Keratinocyte (primary cell): ENCODE data around the gene LHFPL3. TPM values are rescaled to one million over a fixed set of nuclear protein-coding genes. Genes with fewer than 3 reads are reported as not detected.

Experiments
- DNase-seq: peaks from one replicate; pipeline ENCODE4 v3.0.0-alpha.2; 2011; ENCODE audit warnings: low read depth, missing footprints, low spot score
- FAIRE-seq: peaks from 2 replicates; lab custom pipeline; 2011; peaks lifted over from hg19 to GRCh38; lab: Jason Lieb, UNC
- H2AFZ ChIP-seq: 2 replicates; pipeline ENCODE4 v1.6.0; 2012; ENCODE audit warnings: low read length, control low read depth, inconsistent platforms; ENCODE audit not compliant: control insufficient read depth
- H3K27ac ChIP-seq: 2 replicates; pipeline ENCODE4 v1.5.1; 2011; ENCODE audit warnings: low read length; ENCODE audit not compliant: control insufficient read depth, insufficient read depth
- H3K27me3 ChIP-seq: 3 replicates; pipeline ENCODE4 v1.6.0; 2011; ENCODE audit warnings: low read length; ENCODE audit not compliant: control insufficient read depth, insufficient read depth; ENCODE audit errors: extremely low read depth
- H3K36me3 ChIP-seq, 2 experiments: 2 replicates in 1 of 2; 3 replicates in 1 of 2; pipeline ENCODE4 v1.5.1; 2011; ENCODE audit warnings: low read length in 2 of 2, mild to moderate bottlenecking in 1 of 2; ENCODE audit not compliant: control insufficient read depth in 2 of 2, insufficient read depth in 2 of 2; ENCODE audit errors: extremely low read depth in 1 of 2
- H3K4me1 ChIP-seq: 3 replicates; pipeline ENCODE4 v1.5.1; 2011; ENCODE audit warnings: low read length; ENCODE audit not compliant: control insufficient read depth, insufficient read depth; ENCODE audit errors: extremely low read depth
- H3K4me2 ChIP-seq: 3 replicates; pipeline ENCODE4 v1.6.0; 2011; ENCODE audit warnings: low read depth, low read length; ENCODE audit not compliant: control insufficient read depth, insufficient read depth; ENCODE audit errors: extremely low read depth
- H3K4me3 ChIP-seq, 3 experiments: fragments of 200-600 bp in 1 of 3; sonication (generic) in 1 of 3; 2 replicates in 2 of 3; 3 replicates in 1 of 3; pipeline ENCODE4 v1.5.1; 2011 to 2016; ENCODE audit warnings: low read length in 3 of 3, mild to moderate bottlenecking in 3 of 3, control low read depth in 2 of 3, inconsistent platforms in 1 of 3, low read depth in 1 of 3, mixed read lengths in 1 of 3, mixed run types in 1 of 3, moderate library complexity in 1 of 3; ENCODE audit not compliant: control insufficient read depth in 2 of 3, insufficient read depth in 2 of 3; ENCODE audit errors: extremely low read depth in 1 of 3
- H3K79me2 ChIP-seq: 2 replicates; pipeline ENCODE4 v1.6.0; 2012; ENCODE audit warnings: low read length; ENCODE audit not compliant: control insufficient read depth, insufficient read depth
- H3K9ac ChIP-seq: 3 replicates; pipeline ENCODE4 v1.6.0; 2011; ENCODE audit warnings: low read length; ENCODE audit not compliant: control insufficient read depth, insufficient read depth; ENCODE audit errors: extremely low read depth
- H3K9me1 ChIP-seq: 3 replicates; pipeline ENCODE4 v1.6.0; 2011; ENCODE audit warnings: low read length; ENCODE audit not compliant: control insufficient read depth, insufficient read depth; ENCODE audit errors: extremely low read depth
- H3K9me3 ChIP-seq: 2 replicates; pipeline ENCODE4 v1.5.1; 2012; ENCODE audit warnings: low read depth, low read length; ENCODE audit not compliant: control insufficient read depth
- H4K20me1 ChIP-seq: 3 replicates; pipeline ENCODE4 v1.6.0; 2011; ENCODE audit warnings: low read length; ENCODE audit not compliant: control insufficient read depth, insufficient read depth; ENCODE audit errors: extremely low read depth
- EZH2 ChIP-seq: IDR thresholded peaks from one replicate; pipeline ENCODE4 v1.6.1; 2012; ENCODE audit warnings: inconsistent platforms, mild to moderate bottlenecking, low read length, moderate library complexity
- dilution Hi-C: fragments of 300-500 bp; cut with MboI; formaldehyde crosslinking; loops from one replicate; pipeline ENCODE4 v1.7.0; 2020; ENCODE audit warnings: low sequenced_read_pairs; ENCODE audit not compliant: extremely low pct_ligation_motif_present
- polyA plus RNA-seq, 5 experiments: library from polyadenylated mRNA; depleted of rRNA in 3 of 5; stranded (reverse) in 3 of 5; stranded (forward) in 1 of 5; unstranded in 1 of 5; fragments of >200 nt; gene quantifications; 1 replicate in 1 of 5; 2 replicates in 3 of 5; 3 replicates in 1 of 5; pipeline versions ENCODE4 v1.2.1 to v1.2.3, GENCODE V29; 2011 to 2012; ENCODE audit warnings: missing spikeins in 2 of 5, low read depth in 1 of 5, low replicate concordance in 1 of 5
- TF ChIP-seq, protein P1 (sequence below), 3 experiments: IDR thresholded peaks in 1 of 3; conservative IDR thresholded peaks in 1 of 3; optimal IDR thresholded peaks in 1 of 3; 2 replicates in 2 of 3; 3 replicates in 1 of 3; pipeline versions ENCODE3 to v1.5.1; 2011; ENCODE audit warnings: low read length in 3 of 3, mild to moderate bottlenecking in 3 of 3, moderate library complexity in 2 of 3, control low read depth in 1 of 3, inconsistent platforms in 1 of 3; ENCODE audit not compliant: insufficient read depth in 2 of 3; ENCODE audit errors: extremely low read depth in 1 of 3

Gene LHFPL3
- polyA plus RNA-seq, 1 donor (not counting 4 experiments of a cell fraction or from before 2014, with no cell fraction given) = not detected

DNA sequence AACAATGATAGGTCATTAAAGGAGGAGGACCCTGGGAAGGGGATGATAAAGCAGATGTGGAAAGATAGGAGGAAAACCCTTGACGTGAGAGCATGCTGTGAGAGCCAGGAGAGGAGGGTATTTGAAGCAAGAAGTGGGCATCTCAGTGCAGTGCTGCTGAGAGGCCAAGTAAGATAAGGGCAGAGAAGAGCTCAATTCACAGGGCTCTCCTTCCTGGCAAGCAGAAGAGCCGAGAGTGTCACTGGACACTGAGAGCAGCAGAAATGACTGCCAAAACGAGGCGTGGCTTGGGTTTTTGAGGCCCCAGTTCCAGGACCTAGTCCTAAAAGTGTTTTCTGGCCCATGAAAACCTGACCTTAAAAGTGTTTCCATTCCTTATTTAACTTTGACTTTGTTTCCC is 213.5 kb downstream of the LHFPL3 start:
- H3K27me3 ChIP-seq = no peaks in the 10 kb centered on the region
- TF ChIP-seq EZH2 = no peak
- TF ChIP-seq, protein P1, sequence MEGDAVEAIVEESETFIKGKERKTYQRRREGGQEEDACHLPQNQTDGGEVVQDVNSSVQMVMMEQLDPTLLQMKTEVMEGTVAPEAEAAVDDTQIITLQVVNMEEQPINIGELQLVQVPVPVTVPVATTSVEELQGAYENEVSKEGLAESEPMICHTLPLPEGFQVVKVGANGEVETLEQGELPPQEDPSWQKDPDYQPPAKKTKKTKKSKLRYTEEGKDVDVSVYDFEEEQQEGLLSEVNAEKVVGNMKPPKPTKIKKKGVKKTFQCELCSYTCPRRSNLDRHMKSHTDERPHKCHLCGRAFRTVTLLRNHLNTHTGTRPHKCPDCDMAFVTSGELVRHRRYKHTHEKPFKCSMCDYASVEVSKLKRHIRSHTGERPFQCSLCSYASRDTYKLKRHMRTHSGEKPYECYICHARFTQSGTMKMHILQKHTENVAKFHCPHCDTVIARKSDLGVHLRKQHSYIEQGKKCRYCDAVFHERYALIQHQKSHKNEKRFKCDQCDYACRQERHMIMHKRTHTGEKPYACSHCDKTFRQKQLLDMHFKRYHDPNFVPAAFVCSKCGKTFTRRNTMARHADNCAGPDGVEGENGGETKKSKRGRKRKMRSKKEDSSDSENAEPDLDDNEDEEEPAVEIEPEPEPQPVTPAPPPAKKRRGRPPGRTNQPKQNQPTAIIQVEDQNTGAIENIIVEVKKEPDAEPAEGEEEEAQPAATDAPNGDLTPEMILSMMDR (optimal IDR thresholded peaks at IDR 0.05 in 1 of 3, IDR thresholded peaks at IDR 0.05 in 1 of 3, conservative IDR thresholded peaks at IDR 0.05 in 1 of 3; ENCODE audit: extremely low read depth in 1 of 3, insufficient read depth in 2 of 3, low read length in 3 of 3) = no peak
- no peak overlapping the region for H2AFZ ChIP-seq
- H3K4me1 ChIP-seq = no peaks in the 10 kb centered on the region
- H4K20me1 ChIP-seq = no peaks in the 10 kb centered on the region
- no peak overlapping the region for H3K27ac ChIP-seq
- H3K4me2 ChIP-seq = no peak overlapping the region
- H3K79me2 ChIP-seq = no peaks in the 10 kb centered on the region
- dilution Hi-C loops = no loop called here
- DNase-seq (no peak), FAIRE-seq (no peak)
- no peak overlapping the region for H3K9ac ChIP-seq
- no peaks in the 10 kb centered on the region for H3K9me3 ChIP-seq
- no peaks in the 10 kb centered on the region for H3K36me3 ChIP-seq
- no peaks in the 10 kb centered on the region for H3K9me1 ChIP-seq
- no peak overlapping the region for H3K4me3 ChIP-seq

DNA sequence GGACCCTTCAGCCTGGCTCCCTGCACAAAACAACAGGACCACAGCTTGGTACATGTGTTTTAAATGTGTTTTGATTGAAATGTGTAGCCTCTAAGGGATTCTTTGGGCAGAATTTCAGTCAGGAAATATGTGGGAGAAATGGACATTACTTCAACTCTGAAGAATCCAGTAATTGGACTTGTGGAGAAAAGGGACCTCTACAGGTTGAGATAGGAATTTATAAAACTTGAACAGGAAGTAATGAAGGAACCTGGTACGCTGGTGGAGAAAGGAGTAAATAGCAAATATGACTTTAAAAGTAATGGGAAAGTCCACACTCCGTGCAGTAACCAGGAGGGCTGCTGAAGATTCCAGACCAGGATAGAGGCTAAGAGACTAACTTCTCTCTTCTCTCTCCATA is 220.5 kb downstream of the LHFPL3 start:
- Histone ChIP-seq H3K9ac (no peak overlapping the region), H3K27ac (no peak overlapping the region), H3K9me3 (no peaks in the 10 kb centered on the region), H3K79me2 (no peaks in the 10 kb centered on the region), H3K4me2 (no peak overlapping the region), H3K36me3 (no peaks in the 10 kb centered on the region), H2AFZ (no peak overlapping the region), H3K27me3 (no peaks in the 10 kb centered on the region), H4K20me1 (no peaks in the 10 kb centered on the region), H3K4me3 (no peak overlapping the region), H3K9me1 (no peaks in the 10 kb centered on the region), H3K4me1 (no peaks in the 10 kb centered on the region)
- dilution Hi-C loops = no loop called here
- DNase-seq (no peak), FAIRE-seq (no peak)
- no peak for TF ChIP-seq EZH2
- TF ChIP-seq, protein P1 (optimal IDR thresholded peaks at IDR 0.05 in 1 of 3, IDR thresholded peaks at IDR 0.05 in 1 of 3, conservative IDR thresholded peaks at IDR 0.05 in 1 of 3; ENCODE audit: extremely low read depth in 1 of 3, insufficient read depth in 2 of 3, low read length in 3 of 3) = no peak
